SH-SY5Y (cell line): ENCODE measurements around the gene GJC1.

ENCODE experiments used
- GATA2 ChIP-seq: IDR thresholded peaks from 2 replicates; pipeline ENCODE4 v1.6.1; 2011; ENCODE audit warnings: mild to moderate bottlenecking, low read depth, low read length
- GATA3 ChIP-seq: IDR thresholded peaks from 2 replicates; pipeline ENCODE4 v1.6.1; 2011; ENCODE audit warnings: low read depth, mild to moderate bottlenecking, low read length, moderate library complexity

Gene GJC1

DNA sequence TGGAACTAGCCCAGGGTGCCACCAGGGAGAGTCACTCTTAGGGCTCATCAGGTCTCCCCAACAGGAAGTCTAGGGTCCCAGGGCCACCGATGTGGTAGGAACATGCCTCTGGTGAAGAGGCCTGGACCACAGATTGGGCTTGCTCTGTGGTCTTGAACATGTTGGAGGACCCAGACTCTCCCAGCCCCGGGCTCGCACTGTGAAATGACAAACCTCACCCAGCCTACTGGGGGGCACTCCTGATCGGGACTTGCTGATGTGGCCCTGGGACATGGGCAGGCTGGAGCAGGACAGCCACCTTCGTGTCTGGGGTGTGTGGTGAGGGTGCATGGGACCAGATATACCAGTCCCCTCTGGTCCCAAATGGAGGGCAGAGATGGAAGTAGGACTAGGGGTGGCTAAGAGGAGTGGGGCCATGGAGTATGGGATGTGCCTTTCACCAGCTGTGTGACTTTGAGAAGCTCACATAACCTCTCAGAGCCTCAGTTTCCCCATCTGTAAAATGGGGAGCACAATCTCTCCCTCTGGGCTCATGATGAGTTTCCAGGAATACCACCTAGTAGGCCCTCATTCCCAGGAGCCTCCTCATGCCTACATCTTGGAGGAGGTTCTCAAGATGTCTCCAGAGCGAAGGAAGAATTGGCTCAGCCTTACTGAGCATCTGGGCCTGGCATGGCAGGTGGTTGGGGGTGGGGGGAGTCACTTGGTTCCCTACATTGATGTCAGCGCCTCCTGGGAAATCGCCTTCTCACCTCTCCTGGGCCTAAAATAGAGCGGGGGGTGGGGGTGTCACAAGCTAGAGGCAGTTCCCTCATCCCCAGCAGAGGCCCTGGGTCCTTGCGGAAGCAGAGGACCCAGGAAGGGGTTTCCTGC lies 72.8 kb downstream of the GJC1 start:
- TF ChIP-seq GATA2, result no peak
- TF ChIP-seq GATA3, result no peak

GRCh38 chr17:44754276-44754675 lies 75.8 kb downstream of the GJC1 start:
- no peak for TF ChIP-seq GATA2
- TF ChIP-seq GATA3, result no peak

DNA sequence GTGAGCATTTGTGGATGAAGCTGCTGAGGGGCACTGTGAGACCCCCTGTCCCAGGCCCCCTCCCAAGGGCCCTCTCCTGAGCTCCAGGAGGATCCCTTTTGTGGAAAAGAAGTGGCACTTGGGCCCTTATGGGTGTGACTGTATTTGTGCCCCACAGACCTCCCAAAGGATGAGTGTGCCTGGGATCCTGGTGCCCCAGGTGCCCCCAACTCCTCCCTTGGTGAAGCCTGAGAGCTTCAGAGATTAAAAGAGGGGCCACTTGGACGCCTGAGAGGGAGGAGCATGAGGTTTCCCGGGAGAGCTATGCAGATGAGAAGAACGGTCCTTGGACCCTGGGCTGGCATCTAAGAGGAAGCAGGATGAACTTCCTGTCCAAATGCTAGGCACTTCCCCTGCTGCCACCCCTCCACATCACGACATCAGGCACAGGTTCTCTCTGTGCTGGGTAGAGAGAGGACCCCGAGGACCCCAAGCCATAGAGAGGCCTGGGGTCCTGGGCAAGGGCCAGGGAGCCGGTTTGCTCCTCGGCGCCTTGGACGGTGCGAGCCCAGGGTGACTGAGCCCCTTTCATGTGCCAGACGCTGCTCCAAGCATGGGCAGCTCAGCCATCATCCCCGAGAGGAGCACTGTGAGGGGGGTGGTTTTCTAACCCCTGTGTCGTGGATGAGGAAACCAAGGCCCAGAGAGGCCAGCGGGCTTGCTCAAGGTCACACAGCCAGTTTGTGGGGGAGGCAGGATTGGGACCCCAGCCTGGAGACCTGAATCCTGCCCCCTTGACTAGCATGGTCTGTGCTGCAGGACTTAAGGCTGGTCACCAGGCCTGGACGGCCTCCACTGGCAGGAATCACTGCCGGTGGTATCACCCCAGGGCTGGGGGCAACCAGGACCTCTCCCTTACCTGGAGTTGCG lies 76.9 kb downstream of the GJC1 start:
- no peak for TF ChIP-seq GATA2

- TF ChIP-seq GATA3 (no peak), GATA2 (no peak)
Observed at GRCh38 chr17:44751806-44752205, 78.3 kb downstream of the GJC1 start.

DNA sequence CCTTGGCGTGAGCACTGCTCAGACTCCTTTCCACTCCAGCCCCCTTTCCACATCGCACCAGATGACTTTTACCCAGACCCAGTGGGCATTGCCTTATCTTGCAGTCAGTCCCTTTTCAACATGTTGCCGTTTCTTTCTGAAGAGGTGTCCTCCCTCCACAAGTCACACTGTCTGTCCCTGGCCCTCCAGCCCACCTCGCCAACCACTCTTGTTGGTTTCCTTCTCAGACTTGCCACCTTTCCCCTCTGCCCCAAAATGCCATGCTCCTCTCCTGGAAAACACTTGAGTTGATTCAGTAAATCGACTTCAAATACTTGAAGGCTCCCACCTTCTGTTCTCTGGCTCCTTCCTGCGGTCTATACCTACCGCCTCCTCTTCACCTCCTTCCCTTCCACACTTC lies 78.8 kb downstream of the GJC1 start:
- TF ChIP-seq GATA2 (no peak), GATA3 (no peak)

- no peak for TF ChIP-seq GATA2
- no peak for TF ChIP-seq GATA3
Observed at GRCh38 chr17:44749980-44750318, 80.1 kb downstream of the GJC1 start.

DNA sequence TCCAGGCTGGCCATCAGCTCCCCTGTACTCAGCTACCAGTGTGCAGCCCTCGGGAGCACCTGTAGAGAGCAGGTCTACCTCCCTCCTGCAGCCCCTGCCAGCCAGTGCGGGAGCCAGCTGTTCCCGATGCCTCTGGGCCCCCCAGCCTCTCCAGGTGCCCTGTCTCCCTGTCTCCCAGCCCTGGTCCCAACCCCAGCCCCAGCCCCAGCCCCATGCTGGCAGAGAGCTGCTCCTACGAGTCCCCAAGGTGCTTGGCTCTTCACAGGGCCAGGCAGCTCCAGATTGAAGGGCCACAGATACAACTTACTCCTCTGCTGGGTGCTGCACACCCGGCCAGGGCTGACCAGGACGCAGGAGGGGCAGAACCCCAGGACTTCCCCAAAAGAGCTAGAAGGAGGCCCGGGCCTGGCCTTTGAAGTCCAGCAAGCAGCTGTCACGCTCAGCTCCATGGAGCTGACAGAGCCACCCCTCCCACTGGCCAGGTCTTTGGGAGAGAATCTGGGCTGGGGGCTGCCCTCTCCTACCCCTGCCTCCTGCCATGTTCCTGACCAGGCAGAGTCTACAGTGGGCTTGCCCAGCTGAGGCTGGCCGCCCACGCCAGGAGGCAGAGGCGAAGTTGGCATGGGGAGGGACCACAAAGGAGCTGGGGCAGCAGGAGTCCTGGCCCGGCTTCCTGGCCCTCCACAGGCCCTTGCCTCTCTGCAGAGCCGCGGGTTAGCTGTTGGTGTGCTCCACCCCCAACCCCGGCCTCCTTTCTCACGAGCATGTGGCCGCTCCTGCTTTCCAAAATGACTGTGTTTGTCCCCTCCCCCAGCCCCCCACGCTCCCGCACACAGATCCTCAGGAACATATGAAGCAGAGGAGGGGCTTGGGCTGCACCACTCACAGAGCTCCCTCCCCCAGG lies 80.8 kb downstream of the GJC1 start:
- no peak for TF ChIP-seq GATA2
- TF ChIP-seq GATA3, result no peak
